NB4 (cell line): ENCODE results near the gene CSNK1D.

ENCODE experiments used
- CTCF ChIP-seq: IDR thresholded peaks from one replicate; pipeline ENCODE4 v1.5.1; 2012; ENCODE audit warnings: low read depth, low read length
- MAX ChIP-seq: IDR thresholded peaks from 2 replicates; pipeline ENCODE4 v1.6.1; 2011; ENCODE audit warnings: low read depth, low read length
- POLR2A ChIP-seq: IDR thresholded peaks from 2 replicates; pipeline ENCODE4 v1.6.1; 2011; ENCODE audit warnings: mild to moderate bottlenecking; ENCODE audit not compliant: insufficient read length; ENCODE audit errors: extremely low read depth

- TF ChIP-seq CTCF (no peak), POLR2A (no peak), MAX (no peak)
Measured at GRCh38 chr17:82270651-82271050, 2.8 kb downstream of the CSNK1D start.
